A549 (cell line): ENCODE measurements around the gene WDR72. TPM values are rescaled to one million over a fixed set of nuclear protein-coding genes. Genes with fewer than 3 reads are reported as not detected.

Experiments used
- ATAC-seq, 2 experiments: fragments of 200-7000 bp in 1 of 2; fragments of >200 bp in 1 of 2; cut with Nextera tagmentation in 1 of 2; cut with Tn5 transposase in 1 of 2; 3 replicates each; pipeline versions ENCODE4 v1.8.0 to v1.9.1; 2018 to 2020; ENCODE audit warnings: mild to moderate bottlenecking in 1 of 2, moderate library complexity in 1 of 2
- CTCF ChIA-PET: fragments of 300-600 bp; sonication (Branson Sonifier 250); formaldehyde crosslinking; extraction: SDS; loops from one replicate; lab custom pipeline; 2021; ENCODE audit warnings: antibody characterized with exemption, inconsistent platforms; lab: Yijun Ruan, JAX
- POLR2A ChIA-PET: fragments of 350-600 bp; formaldehyde crosslinking; extraction: SDS; loops from one replicate; lab custom pipeline; 2021; ENCODE audit warnings: antibody characterized with exemption, inconsistent platforms; lab: Yijun Ruan, JAX
- DNase-seq, 2 experiments: peaks; one replicate each; pipeline versions ENCODE4 v3.0.0 to v3.0.0-alpha.2; 2011 to 2016; ENCODE audit warnings: low read depth in 1 of 2, low spot score in 1 of 2
- FAIRE-seq: peaks from 2 replicates; lab custom pipeline; 2011; peaks lifted over from hg19 to GRCh38; lab: Jason Lieb, UNC
- H3K27ac ChIP-seq, 2 experiments: fragments of >200 bp; sonication (Bioruptor Twin); formaldehyde crosslinking; 3 replicates each; pipeline ENCODE4 v1.5.1; 2016 to 2017
- H3K4me1 ChIP-seq: fragments of >200 bp; sonication (Bioruptor Twin); formaldehyde crosslinking; 3 replicates; pipeline ENCODE4 v1.6.1; 2016
- H3K4me2 ChIP-seq: fragments of >200 bp; sonication (Bioruptor Twin); formaldehyde crosslinking; 3 replicates; pipeline ENCODE4 v1.6.1; 2016
- H3K4me3 ChIP-seq: fragments of >200 bp; sonication (Bioruptor Twin); formaldehyde crosslinking; 3 replicates; pipeline ENCODE4 v1.5.1; 2016
- H3K9me3 ChIP-seq: fragments of >200 bp; sonication (Bioruptor Twin); formaldehyde crosslinking; 3 replicates; pipeline ENCODE4 v1.6.1; 2016
- ATOH8 ChIP-seq: fragments of 250-450 bp; sonication (Bioruptor Pico); IDR thresholded peaks from 2 replicates; pipeline ENCODE4 v1.5.0; 2020; ENCODE audit warnings: low read depth, mild to moderate bottlenecking, moderate library complexity
- BHLHE40 ChIP-seq: IDR thresholded peaks from 2 replicates; pipeline ENCODE4 v1.6.1; 2012; ENCODE audit warnings: low read depth, low read length, inconsistent platforms
- ELK1 ChIP-seq: fragments of 150-350 bp; IDR thresholded peaks from 2 replicates; pipeline ENCODE4 v1.6.1; 2014; ENCODE audit warnings: low read depth, mild to moderate bottlenecking, low read length
- ESRRA ChIP-seq: fragments of 150-350 bp; IDR thresholded peaks from 2 replicates; pipeline ENCODE4 v1.6.1; 2014; ENCODE audit warnings: mild to moderate bottlenecking, low read length, borderline replicate concordance
- FOSB ChIP-seq: fragments of 250-450 bp; sonication (Bioruptor Pico); IDR thresholded peaks from 2 replicates; pipeline ENCODE4 v1.5.0; 2020; ENCODE audit warnings: mild to moderate bottlenecking, moderate library complexity
- HOXB13 ChIP-seq: fragments of 250-450 bp; sonication (Bioruptor Pico); IDR thresholded peaks from 2 replicates; pipeline ENCODE4 v1.5.0; 2020; ENCODE audit warnings: low read depth, mild to moderate bottlenecking, moderate library complexity
- NPAS2 ChIP-seq: fragments of 250-450 bp; sonication (Bioruptor Pico); IDR thresholded peaks from 2 replicates; pipeline ENCODE4 v1.8.0; 2022; ENCODE audit warnings: mild to moderate bottlenecking, moderate library complexity, borderline replicate concordance
- NR3C1 ChIP-seq: fragments of >200 bp; sonication (Bioruptor Twin); formaldehyde crosslinking; IDR thresholded peaks from 3 replicates; pipeline ENCODE4 v1.6.1; 2017
- RAD21 ChIP-seq, 2 experiments: fragments of >200 bp in 1 of 2; sonication (Bioruptor Twin) in 1 of 2; formaldehyde crosslinking in 1 of 2; IDR thresholded peaks in 1 of 2; conservative IDR thresholded peaks in 1 of 2; 2 replicates in 1 of 2; 3 replicates in 1 of 2; pipeline ENCODE4 v1.6.1; 2012 to 2018; ENCODE audit warnings: inconsistent platforms in 1 of 2
- RARB ChIP-seq: fragments of 250-450 bp; sonication (Bioruptor Pico); IDR thresholded peaks from 2 replicates; pipeline ENCODE4 v1.8.0; 2021; ENCODE audit warnings: mild to moderate bottlenecking, moderate library complexity
- REST ChIP-seq: fragments of 200-600 bp; sonication (generic); IDR thresholded peaks from 2 replicates; pipeline ENCODE4 v1.6.1; 2016; ENCODE audit warnings: antibody characterized with exemption, mild to moderate bottlenecking, moderate library complexity
- RNF2 ChIP-seq: fragments of 200-600 bp; sonication (generic); IDR thresholded peaks from 2 replicates; pipeline ENCODE4 v1.6.1; 2016; ENCODE audit warnings: low read depth, mild to moderate bottlenecking, antibody characterized with exemption, moderate library complexity, borderline replicate concordance
- SREBF2 ChIP-seq: fragments of 450-650 bp; IDR thresholded peaks from 2 replicates; pipeline ENCODE4 v1.6.1; 2014; ENCODE audit warnings: mild to moderate bottlenecking, moderate library complexity
- ZC3H11A ChIP-seq: fragments of 450-650 bp; IDR thresholded peaks from 2 replicates; pipeline ENCODE4 v1.6.1; 2014; ENCODE audit warnings: antibody characterized with exemption, mild to moderate bottlenecking
- ZSCAN20 ChIP-seq: fragments of 250-450 bp; sonication (Bioruptor Pico); IDR thresholded peaks from 2 replicates; pipeline ENCODE4 v1.8.0; 2022; ENCODE audit warnings: mild to moderate bottlenecking, moderate library complexity
- WGBS: methylation state at CpG from one replicate; pipeline ENCODE4 v1.1.6; 2017; ENCODE audit errors: missing lambda C conversion rate; 5-methylcytosine and 5-hydroxymethylcytosine counted together
- polyA plus RNA-seq, 4 experiments: library from polyadenylated mRNA; depleted of rRNA in 3 of 4; stranded (reverse); fragments of >200 nt; fragmentation: RNase III in 1 of 4; extraction: RNeasy Plus Mini Kit Qiagen cat#74134 plus additional on column Dnase treatment in 1 of 4; gene quantifications; 2 replicates in 3 of 4; 3 replicates in 1 of 4; pipeline ENCODE4 v1.2.3, GENCODE V29; 2011 to 2017

Gene WDR72
- polyA plus RNA-seq, 2 of the 4 experiments (the other 2 are of a cell fraction) = 12.0 to 28.5 TPM

GRCh38 chr15:53695365-53695764, 64.1 kb downstream of the WDR72 start:
- TF ChIP-seq HOXB13 (CRISPR knock-in tag) (no peak), ELK1 (no peak), RNF2 (no peak), FOSB (no peak)
- Histone ChIP-seq H3K9me3 (no peaks in the 10 kb centered on the region), H3K4me1 (no peaks in the 10 kb centered on the region), H3K27ac (no peak overlapping the region), H3K4me2 (no peak overlapping the region), H3K4me3 (no peak overlapping the region)
- CTCF ChIA-PET = interaction anchor here (1.2 kb wide), 1 partner anchor 14 kb away, joined by 3 read pairs; no protein-coding TSS in a partner anchor
- no peak for FAIRE-seq
- DNase-seq = no peak
- POLR2A ChIA-PET = no interaction called here
- no peak for ATAC-seq
- WGBS = 79% methylated on average over 7 of the region's 7 CpGs

- peak; percentile 51 for FAIRE-seq
- H3K4me3 ChIP-seq = no peak overlapping the region
- DNase-seq = no peak
- POLR2A ChIA-PET = no interaction called here
- H3K4me2 ChIP-seq = no peak overlapping the region
- no peak overlapping the region for H3K27ac ChIP-seq
- 100% methylated on average over 1 of the region's 1 CpG for WGBS
- TF ChIP-seq RARB (CRISPR knock-in tag) = no peak
- TF ChIP-seq HOXB13 (CRISPR knock-in tag) = no peak
- TF ChIP-seq ATOH8 (CRISPR knock-in tag) = no peak
- no peak for TF ChIP-seq ELK1
- no peak for TF ChIP-seq SREBF2
- TF ChIP-seq RNF2 = no peak
- no peak for TF ChIP-seq FOSB
- no peak for TF ChIP-seq RAD21 (conservative IDR thresholded peaks at IDR 0.05 in 1 of 2, IDR thresholded peaks at IDR 0.05 in 1 of 2)
- no peak for TF ChIP-seq ESRRA
- TF ChIP-seq ZC3H11A = no peak
- no peak for TF ChIP-seq ZSCAN20 (CRISPR knock-in tag)
- no peak for TF ChIP-seq BHLHE40
- TF ChIP-seq NPAS2 (CRISPR knock-in tag) = no peak
- no peak for TF ChIP-seq NR3C1
- TF ChIP-seq REST = no peak
- no peaks in the 10 kb centered on the region for H3K4me1 ChIP-seq
- no peak for ATAC-seq
- CTCF ChIA-PET = no interaction called here
- H3K9me3 ChIP-seq = no peaks in the 10 kb centered on the region
Measured at GRCh38 chr15:53694476-53694874, 65.0 kb downstream of the WDR72 start.
